ENCODE data around the gene MTMR1.

MTMR1 gene

GRCh38 chrX:150703695-150703974 is 10.4 kb downstream of the MTMR1 start:
- TF ChIP-seq, protein P1, sequence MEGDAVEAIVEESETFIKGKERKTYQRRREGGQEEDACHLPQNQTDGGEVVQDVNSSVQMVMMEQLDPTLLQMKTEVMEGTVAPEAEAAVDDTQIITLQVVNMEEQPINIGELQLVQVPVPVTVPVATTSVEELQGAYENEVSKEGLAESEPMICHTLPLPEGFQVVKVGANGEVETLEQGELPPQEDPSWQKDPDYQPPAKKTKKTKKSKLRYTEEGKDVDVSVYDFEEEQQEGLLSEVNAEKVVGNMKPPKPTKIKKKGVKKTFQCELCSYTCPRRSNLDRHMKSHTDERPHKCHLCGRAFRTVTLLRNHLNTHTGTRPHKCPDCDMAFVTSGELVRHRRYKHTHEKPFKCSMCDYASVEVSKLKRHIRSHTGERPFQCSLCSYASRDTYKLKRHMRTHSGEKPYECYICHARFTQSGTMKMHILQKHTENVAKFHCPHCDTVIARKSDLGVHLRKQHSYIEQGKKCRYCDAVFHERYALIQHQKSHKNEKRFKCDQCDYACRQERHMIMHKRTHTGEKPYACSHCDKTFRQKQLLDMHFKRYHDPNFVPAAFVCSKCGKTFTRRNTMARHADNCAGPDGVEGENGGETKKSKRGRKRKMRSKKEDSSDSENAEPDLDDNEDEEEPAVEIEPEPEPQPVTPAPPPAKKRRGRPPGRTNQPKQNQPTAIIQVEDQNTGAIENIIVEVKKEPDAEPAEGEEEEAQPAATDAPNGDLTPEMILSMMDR (IDR thresholded peaks at IDR 0.05; ENCODE audit: insufficient read depth, missing control alignments), result no peak
- no peak for FAIRE-seq

GRCh38 chrX:150704030-150704613 is 10.9 kb downstream of the MTMR1 start:
- no peak for DNase-seq (ENCODE audit: insufficient read length, low spot score)
- TF ChIP-seq, protein P1 (IDR thresholded peaks at IDR 0.05; ENCODE audit: insufficient read depth, missing control alignments), result no peak
- FAIRE-seq, result no peak

More at GRCh38 chrX:150703695-150703974, 10.4 kb downstream of the MTMR1 start:
- no peak for DNase-seq (ENCODE audit: insufficient read length, low spot score)

DNA sequence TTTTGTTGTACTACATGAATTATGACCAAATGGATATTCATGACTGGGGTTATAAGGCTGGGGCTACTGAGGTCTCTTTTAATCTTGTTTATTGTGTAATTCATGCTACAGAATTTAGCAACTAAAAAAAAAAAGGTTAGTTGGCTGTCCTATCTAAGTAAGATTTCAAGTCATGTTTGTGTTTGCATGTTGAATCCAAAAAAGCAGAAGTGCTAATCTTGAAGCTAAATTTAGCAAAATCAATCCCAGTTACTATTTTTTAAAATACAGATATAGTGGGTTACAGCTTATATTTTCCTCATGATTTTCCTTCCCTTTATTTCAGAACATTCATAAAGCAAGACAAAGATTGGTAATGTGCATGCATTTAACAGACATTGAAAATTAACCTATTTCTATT is 19.4 kb downstream of the MTMR1 start:
- TF ChIP-seq, protein P1 (IDR thresholded peaks at IDR 0.05; ENCODE audit: insufficient read depth, missing control alignments), result no peak

DNA sequence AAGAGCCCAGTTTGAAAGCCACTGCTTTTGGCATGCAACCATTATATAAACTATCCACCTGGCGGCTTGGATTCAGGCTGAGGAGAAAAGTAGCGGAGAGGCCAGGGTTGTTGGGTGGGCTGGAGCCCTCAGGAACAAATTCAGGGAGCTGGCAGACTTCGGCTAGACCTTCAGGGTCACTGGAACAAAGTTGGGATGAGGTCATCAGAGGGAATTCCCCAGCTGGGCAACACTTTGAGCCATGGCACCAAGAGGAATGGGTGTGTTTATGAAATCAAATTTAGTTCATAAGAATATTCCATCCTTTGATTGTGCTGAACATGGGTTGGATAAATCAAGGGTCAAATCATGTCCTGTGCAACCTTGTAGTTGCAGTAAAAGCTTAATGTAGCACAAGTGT is 22.0 kb downstream of the MTMR1 start:
- DNase-seq (ENCODE audit: insufficient read length, low spot score) (no peak), FAIRE-seq (no peak)
- TF ChIP-seq, protein P1 (IDR thresholded peaks at IDR 0.05; ENCODE audit: insufficient read depth, missing control alignments), result no peak

More for the DNA sequence above, 19.4 kb downstream of the MTMR1 start:
- no peak for FAIRE-seq
- no peak for DNase-seq (ENCODE audit: insufficient read length, low spot score)

- DNase-seq (ENCODE audit: insufficient read length, low spot score) (no peak), FAIRE-seq (no peak)
- TF ChIP-seq, protein P1 (IDR thresholded peaks at IDR 0.05; ENCODE audit: insufficient read depth, missing control alignments), result no peak
These were observed 26.4 kb downstream of the MTMR1 start for GRCh38 chrX:150719621-150720020.

- no peak for FAIRE-seq
- TF ChIP-seq, protein P1 (IDR thresholded peaks at IDR 0.05; ENCODE audit: insufficient read depth, missing control alignments), result no peak
- DNase-seq (ENCODE audit: insufficient read length, low spot score), result no peak
These were observed 36.8 kb downstream of the MTMR1 start for GRCh38 chrX:150729956-150730355.

- FAIRE-seq (no peak), DNase-seq (ENCODE audit: insufficient read length, low spot score) (no peak)
- TF ChIP-seq, protein P1 (IDR thresholded peaks at IDR 0.05; ENCODE audit: insufficient read depth, missing control alignments), result no peak
These were observed 37.5 kb downstream of the MTMR1 start for GRCh38 chrX:150730719-150731118.

All from D721Med (cell line).